Germinal center (tissue), 1 donor: ENCODE results near the gene RNF150.
"Not testable (repeated sequence)": the region's sequence is repeated elsewhere in the genome, so short reads cannot be mapped to it uniquely, and the experiment has no call there.

Experiments
- DNase-seq: peaks from one replicate; pipeline ENCODE4 v3.0.0; 2012; ENCODE audit warnings: mixed read lengths, low spot score

RNF150 gene

DNA sequence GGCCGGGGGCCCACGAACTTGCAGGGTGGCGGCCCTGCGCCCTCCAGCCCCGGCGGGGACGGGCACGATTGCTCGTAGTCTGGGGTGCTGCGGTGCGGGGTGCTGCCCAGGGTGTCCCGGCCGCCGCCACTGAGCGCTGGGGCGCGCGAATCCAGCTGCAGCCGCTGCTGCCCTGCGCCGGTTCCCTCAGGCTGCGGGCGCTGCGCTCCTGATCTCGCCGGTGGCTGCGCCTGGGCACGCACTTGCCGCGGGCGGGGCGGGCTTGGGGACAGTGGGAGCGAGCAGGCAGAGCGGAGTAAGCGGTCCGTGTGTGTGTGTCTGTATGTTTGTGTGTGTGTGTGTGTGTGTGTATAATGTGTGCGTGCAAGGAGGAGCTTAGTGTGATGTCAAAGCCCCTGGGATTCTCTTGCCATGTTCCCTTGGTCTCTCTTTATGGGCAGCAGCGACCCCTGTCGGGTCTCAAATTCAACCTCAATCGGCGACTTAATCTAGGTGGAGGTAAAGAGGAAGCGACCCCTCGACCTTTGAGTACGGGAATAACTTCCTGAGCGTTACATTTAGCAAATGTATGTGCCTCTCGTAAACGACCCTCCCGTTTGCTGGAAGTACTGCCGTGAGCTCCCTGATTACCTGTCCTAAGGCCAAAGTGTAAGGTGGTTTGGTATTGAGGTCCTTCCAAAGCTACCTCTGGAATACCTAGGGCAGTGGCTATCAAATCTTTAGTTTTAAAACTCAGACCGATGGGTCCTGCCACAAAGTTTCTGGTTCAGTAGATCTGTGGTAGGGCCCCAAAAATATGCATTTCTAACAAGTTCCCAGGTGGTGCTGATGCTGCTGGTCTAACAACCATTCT is at the start of gene RNF150:
TSS of gene RNF150 (minus strand) at position 324 of the 853 bp plus-strand sequence.
- DNase-seq = peak; percentile 72

- no peak for DNase-seq
Measured at GRCh38 chr4:141180991-141181761, 47.9 kb upstream of the RNF150 start.

GRCh38 chr4:141179474-141180373 is 46.5 kb upstream of the RNF150 start:
- DNase-seq = no peak

GRCh38 chr4:141177171-141177570 is 43.9 kb upstream of the RNF150 start:
- no peak for DNase-seq

GRCh38 chr4:141174457-141174856 is 41.2 kb upstream of the RNF150 start:
- no peak for DNase-seq

DNA sequence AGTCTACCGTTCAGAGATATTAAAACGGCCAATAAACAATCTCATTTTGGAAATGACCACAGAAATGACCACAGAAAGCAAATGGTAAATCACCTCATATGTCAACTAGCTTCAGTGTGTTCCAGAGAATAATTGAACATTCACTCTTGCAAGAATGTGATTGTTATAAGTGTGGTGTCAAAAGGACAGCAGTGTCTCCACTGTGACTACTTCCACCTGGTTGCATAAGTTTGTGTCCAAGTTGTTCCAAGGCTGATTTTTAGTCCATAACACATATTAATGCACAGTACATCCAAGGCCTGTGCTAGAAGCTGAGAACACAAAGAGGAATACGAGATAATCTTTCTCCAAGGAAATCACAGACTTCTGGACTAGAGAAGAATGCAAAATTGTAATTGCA is 37.4 kb upstream of the RNF150 start:
- no peak for DNase-seq

DNA sequence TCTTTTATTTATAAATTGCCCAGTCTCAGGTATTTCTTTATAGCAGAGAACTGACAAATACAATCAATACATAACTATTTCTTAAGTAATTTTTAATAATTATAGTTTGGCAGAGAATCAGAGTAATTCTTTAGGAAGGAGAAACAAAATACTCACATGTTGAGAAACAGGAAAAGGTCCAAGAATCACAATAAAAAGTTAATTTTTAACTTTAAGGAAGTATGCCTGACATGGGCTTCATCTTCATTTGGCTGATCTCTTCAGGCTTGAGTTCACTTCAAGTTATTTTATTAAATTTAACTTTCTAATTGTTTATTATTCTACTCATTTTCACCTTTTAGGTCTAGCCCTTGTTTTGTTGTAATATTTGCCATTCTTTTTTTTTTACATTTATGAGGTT is 36.1 kb upstream of the RNF150 start:
- DNase-seq = no peak

DNA sequence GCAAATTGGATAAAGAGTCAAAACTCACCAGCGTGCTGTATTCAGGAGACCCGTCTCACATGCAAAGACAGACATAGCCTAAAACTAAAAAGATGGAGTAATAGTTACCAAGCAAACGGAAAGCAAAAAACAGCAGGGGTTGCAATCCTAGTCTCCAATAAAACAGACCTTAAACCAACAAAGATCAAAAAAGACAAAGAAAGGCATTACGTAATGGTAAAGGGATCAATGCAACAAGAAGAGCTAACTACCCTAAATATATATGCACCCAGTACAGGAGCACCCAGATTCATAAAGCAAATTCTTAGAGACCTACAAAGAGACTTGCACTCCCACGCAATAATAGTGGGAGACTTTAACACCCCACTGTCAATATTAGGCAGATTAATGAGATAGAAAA is 31.7 kb upstream of the RNF150 start:
- not testable (repeated sequence) for DNase-seq

GRCh38 chr4:141159027-141159426 is 25.8 kb upstream of the RNF150 start:
- DNase-seq = no peak

GRCh38 chr4:141158219-141158618 is 24.9 kb upstream of the RNF150 start:
- no peak for DNase-seq

DNA sequence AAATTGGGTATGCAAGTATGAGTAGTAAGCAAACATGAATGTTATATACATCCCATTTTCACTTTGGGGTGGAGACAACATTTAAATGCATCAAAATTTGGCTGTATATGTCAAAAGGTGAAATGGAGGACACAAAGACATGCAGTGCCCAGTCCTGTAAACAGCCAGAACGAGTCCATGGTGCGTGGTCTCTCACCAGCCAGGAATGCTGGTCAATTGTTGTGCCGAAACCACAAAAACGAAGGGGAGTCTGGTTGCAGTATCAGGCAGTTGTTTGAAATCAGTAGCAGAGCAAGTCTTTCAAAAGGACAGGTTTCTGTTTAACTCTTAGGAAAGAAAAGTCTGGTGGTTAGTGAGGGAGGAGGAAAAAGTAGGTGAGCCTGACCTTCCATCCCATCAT is 22.3 kb upstream of the RNF150 start:
- DNase-seq = no peak

DNA sequence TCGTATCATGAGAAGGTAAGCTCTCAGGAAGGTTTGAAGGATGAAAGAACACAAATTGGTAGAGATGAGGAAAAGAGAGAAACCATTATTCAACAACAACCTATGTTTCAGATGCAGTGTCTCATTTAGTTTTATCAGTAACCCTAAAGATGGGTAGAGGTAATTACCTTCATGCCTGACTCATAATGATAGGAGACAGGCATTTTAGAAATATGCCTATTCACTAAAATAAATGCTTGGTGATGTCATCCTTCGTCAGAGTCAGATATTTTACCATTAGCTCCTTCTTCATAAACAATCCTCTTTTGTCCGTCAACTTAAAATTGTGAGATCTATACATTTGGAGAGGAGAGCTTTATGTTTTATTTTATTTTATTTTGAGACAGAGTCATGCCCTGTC is 21.5 kb upstream of the RNF150 start:
- no peak for DNase-seq

DNA sequence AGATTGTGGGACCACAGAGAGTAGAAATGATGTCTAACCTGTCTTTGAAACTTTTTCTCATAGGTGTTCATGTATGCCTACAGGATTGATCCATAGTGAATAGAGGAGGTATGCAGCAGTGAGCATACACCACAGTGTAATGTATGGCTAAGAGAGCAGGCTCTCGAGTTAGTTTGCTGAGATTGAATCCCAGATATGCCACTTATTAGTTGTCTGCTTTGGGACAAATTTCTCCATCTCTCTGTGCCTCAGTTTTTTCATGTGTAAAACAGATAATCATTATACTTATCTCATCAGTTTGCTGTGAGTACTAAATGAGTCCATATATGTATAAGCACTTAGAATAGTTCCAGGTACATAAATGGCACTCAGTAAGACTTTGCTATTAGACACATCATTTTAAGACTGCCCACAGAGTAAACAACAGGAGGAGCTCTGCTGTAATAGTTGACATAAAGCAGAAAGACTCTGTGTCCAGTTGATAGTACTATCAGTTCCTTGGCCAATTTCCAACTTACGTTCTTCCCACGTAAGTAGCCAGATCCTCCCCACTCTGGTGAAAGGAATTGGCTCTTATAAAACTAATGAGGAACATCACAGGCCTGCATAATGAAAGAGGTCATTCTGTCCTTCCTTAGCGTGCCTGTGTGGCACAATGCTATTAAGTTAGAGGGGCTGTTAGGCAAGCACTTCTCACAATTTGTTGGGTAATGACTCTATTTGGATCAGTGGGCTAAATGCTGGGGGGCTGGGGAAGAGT is 20.7 kb upstream of the RNF150 start:
- DNase-seq = no peak

DNA sequence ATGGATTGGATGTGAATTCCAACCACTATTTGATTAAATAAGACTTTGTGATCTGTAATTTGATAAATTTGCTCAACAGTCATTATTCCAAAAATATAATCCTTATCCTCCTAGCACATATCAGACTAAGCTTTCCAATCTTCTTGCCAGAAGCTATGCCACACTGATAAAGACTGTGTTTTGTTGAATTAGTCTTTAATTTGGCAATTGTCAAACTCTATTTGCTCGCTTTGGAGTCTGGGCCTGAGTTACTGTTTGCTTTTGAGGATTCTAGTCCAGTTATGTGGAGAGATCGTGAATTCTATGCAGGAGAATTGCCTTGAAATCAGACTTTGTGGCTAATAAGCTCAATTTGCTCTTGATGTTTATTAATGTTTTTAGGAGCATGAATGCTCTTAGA is 10.9 kb upstream of the RNF150 start:
- DNase-seq = no peak

DNA sequence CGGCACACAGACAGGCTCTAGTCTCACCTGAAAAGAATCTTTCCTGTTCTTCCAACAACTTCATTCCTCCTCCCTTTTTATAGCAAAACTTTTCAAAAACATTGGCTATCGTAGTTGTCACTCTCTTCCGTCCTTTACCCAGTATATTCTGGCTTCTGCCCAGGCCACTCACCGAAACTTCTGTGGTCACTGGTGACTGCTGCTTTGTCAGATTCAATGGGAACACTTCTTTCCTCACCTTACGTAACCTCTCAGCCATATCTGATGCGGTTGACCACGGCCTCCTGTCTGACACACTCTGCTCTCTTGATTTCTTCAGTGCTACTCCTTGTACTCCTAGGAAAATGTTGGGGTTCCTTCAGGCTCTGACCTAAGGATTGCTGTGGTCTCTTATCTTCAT is 9.2 kb upstream of the RNF150 start:
- DNase-seq = no peak

DNA sequence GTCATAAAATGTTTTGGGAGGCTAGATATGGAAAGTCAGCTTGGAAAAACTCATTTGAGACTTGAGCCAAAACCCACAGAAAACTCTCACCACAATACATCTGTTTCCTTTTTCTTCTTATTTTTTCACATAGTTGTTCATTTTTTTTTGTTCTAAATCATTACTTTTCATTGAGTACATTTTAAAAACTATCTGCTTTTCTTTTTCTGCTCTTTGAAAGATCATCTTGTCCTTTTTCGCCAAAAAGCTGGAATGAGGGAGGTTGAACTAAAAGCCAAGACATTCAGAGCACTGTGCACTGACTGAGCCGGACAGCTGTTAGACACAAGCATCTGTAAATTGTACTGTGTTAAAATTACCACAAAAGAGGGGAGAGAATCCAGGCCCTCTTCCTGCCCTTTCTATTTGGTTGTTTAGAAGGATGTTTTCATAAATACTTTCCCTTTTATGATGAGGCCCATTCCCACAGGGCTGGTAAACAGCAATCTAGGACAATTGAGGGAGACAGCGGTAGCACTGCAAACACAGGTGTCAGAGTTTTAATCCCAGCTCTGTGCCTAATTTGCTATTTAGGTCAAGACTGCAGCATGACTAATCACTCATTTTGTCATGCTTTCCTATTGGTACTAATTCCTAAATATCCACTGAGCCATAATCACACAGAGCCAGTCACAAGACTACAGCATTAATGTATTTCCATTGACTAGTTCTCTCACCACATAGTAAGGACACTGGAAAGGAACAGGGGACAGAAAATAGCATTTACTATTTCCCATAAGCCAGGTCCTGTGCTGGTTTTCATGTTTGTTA is 7.3 kb upstream of the RNF150 start:
- no peak for DNase-seq

GRCh38 chr4:141133999-141134995 is 1.0 kb upstream of the RNF150 start:
- no peak for DNase-seq

DNA sequence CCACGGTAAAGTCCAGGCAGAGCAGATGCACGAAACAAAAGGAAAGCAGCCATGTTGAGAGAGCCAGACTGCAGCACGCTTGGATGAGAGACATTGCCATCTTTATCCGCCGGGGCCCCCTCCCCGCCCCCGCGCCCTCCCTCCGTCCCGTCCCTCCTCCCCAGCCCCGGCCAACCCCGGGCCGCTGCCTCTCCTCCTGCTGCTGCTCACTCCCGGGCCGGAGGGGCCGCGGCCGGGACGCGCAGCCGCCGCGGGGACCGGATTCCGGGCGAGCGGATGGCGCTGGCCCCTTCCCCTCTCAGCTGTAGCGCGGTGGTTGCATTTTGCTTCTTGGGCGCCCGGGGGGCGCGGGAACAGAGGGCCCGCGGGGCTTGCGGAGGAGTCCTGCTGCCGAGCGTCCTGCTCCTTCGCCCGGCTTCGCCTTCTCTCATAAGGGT is 542 bp downstream of the RNF150 start:
- peak; percentile 26 for DNase-seq

DNA sequence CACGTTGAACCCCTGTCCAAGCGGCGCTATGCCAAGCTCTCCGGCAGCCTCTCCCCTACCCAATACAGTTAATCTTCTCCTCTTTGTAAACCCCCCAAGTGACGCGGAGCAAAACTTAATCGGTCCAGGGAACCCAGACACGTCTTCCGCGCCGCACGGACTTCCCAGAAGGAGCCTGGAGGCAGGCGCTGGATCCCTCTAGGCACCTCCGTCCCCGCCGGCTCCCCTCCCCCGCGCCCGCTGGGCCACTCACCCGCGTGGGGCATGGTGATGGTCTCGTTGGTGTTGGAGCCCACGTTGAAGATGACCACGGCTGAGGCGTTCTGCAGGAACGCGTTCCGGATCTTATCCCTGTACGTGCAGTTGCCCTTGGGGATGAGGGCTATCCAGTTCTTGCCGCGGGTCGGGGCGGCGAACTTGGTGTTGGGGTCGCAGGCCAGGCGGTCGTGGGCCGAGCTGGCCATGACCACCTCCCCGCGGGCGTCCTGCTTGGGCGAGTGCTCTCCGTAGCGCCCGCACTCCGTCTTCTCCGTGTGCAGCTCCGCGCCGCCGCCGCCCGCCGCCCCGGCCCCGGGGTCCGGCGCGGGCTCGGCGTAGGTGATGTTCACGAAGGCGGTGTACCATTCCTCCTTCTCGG is 1.1 kb downstream of the RNF150 start:
- no peak for DNase-seq
